ENCODE results near the gene TBX21. TPM values are rescaled to one million over a fixed set of nuclear protein-coding genes. Genes with fewer than 3 reads are reported as not detected.

The TBX21 gene
- total RNA-seq, 2 donors from 2014 or later: 1.8 TPM; not detected in 1

- no peak for DNase-seq (ENCODE audit: low spot score)
- Histone ChIP-seq H3K27me3 (replicated peaks; ENCODE audit: insufficient read depth) (no peaks in the 10 kb centered on the region), H3K4me1 (ENCODE audit: control insufficient read depth in 1 of 2, low read depth in 2 of 2) (peaks cover 0 to 14% of the 10 kb centered on the region in 2 donors), H3K4me3 (no peak overlapping the region), H3K9me3 (no peaks in the 10 kb centered on the region), H3K36me3 (peaks cover 4% of the 10 kb centered on the region), H3K27ac (no peak overlapping the region)
- no peak for ATAC-seq (ENCODE audit: insufficient number of reproducible peaks, low FRiP score, low read depth)
- TF ChIP-seq CTCF (IDR thresholded peaks at IDR 0.05): no peak
Measured at GRCh38 chr17:47712330-47713023, 20.6 kb upstream of the TBX21 start.

- Histone ChIP-seq H3K27ac (no peak overlapping the region), H3K4me3 (no peak overlapping the region), H3K9me3 (no peaks in the 10 kb centered on the region), H3K27me3 (replicated peaks; ENCODE audit: insufficient read depth) (no peaks in the 10 kb centered on the region), H3K4me1 (ENCODE audit: control insufficient read depth in 1 of 2, low read depth in 2 of 2) (peaks cover 0 to 3% of the 10 kb centered on the region in 2 donors), H3K36me3 (peaks cover 4% of the 10 kb centered on the region)
- ATAC-seq (ENCODE audit: insufficient number of reproducible peaks, low FRiP score, low read depth): no peak
- DNase-seq (ENCODE audit: low spot score): no peak
- no peak for TF ChIP-seq CTCF (IDR thresholded peaks at IDR 0.05)
Measured at GRCh38 chr17:47713980-47714700, 18.9 kb upstream of the TBX21 start.

GRCh38 chr17:47714773-47715396 is 18.2 kb upstream of the TBX21 start:
- no peak for DNase-seq (ENCODE audit: low spot score)
- no peaks in the 10 kb centered on the region for H3K27me3 ChIP-seq (replicated peaks; ENCODE audit: insufficient read depth)
- no peak for TF ChIP-seq CTCF (IDR thresholded peaks at IDR 0.05)

GRCh38 chr17:47715669-47716325 is 17.2 kb upstream of the TBX21 start:
- DNase-seq (ENCODE audit: low spot score) (no peak), ATAC-seq (ENCODE audit: insufficient number of reproducible peaks, low FRiP score, low read depth) (no peak)
- H3K9me3 ChIP-seq: no peaks in the 10 kb centered on the region
- peaks cover 8% of the 10 kb centered on the region for H3K27me3 ChIP-seq (replicated peaks; ENCODE audit: insufficient read depth)
- H3K4me3 ChIP-seq: no peak overlapping the region
- peaks cover 1% of the 10 kb centered on the region for H3K36me3 ChIP-seq
- peaks cover 0 to 5% of the 10 kb centered on the region in 2 donors for H3K4me1 ChIP-seq (ENCODE audit: control insufficient read depth in 1 of 2, low read depth in 2 of 2)
- H3K27ac ChIP-seq: no peak overlapping the region
- no peak for TF ChIP-seq CTCF (IDR thresholded peaks at IDR 0.05)

More at GRCh38 chr17:47714773-47715396, 18.2 kb upstream of the TBX21 start:
- no peak for ATAC-seq (ENCODE audit: insufficient number of reproducible peaks, low FRiP score, low read depth)
- Histone ChIP-seq H3K4me3 (no peak overlapping the region), H3K36me3 (peaks cover 4% of the 10 kb centered on the region), H3K4me1 (ENCODE audit: control insufficient read depth in 1 of 2, low read depth in 2 of 2) (no peaks in the 10 kb centered on the region), H3K9me3 (no peaks in the 10 kb centered on the region), H3K27ac (no peak overlapping the region)

GRCh38 chr17:47716375-47716774 is 16.7 kb upstream of the TBX21 start:
- Histone ChIP-seq H3K36me3 (no peaks in the 10 kb centered on the region), H3K4me3 (no peak overlapping the region), H3K27me3 (replicated peaks; ENCODE audit: insufficient read depth) (peaks cover 8% of the 10 kb centered on the region), H3K4me1 (ENCODE audit: control insufficient read depth in 1 of 2, low read depth in 2 of 2) (peaks cover 0 to 11% of the 10 kb centered on the region in 2 donors), H3K9me3 (no peaks in the 10 kb centered on the region), H3K27ac (no peak overlapping the region)
- TF ChIP-seq CTCF (IDR thresholded peaks at IDR 0.05): no peak
- ATAC-seq (ENCODE audit: insufficient number of reproducible peaks, low FRiP score, low read depth) (no peak), DNase-seq (ENCODE audit: low spot score) (no peak)
